Esophagus squamous epithelium (tissue), 4 donors: ENCODE data around the gene CCDC51.

Experiments used
- POLR2A ChIP-seq, 4 donors: fragments of 450-650 bp; IDR thresholded peaks; one replicate each; pipeline ENCODE4 v1.6.1; 2017; ENCODE audit warnings: antibody characterized with exemption in 4 of 4, mild to moderate bottlenecking in 4 of 4, moderate library complexity in 3 of 4
- TF ChIP-seq, protein P1 (sequence below), 6 experiments: fragments of 450-650 bp in 4 of 6; fragments of 200-600 bp in 2 of 6; sonication (generic) in 2 of 6; IDR thresholded peaks; one replicate each; pipeline ENCODE4 v1.5.1; 2016 to 2019; ENCODE audit warnings: antibody characterized with exemption in 6 of 6, mild to moderate bottlenecking in 4 of 6, moderate library complexity in 4 of 6

DNA sequence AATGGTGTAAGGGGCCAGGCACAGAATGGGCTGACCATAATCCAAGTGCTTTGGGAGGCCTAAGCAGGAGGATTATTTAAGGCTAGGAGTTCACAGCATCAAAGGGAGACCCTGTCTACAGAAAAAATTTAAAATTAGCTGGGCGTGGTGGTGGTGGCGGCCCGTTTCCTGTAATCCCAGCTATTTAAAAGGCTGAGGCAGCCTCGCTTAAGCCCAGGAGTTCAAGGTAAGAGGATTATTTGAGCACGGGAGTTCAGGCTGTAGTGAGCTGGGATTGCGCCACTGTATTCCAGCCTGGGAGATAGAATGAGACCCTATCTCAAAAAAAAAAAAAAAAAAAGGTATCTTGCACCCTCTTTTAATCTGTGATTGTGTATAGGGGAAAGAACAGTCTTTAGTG lies 2.0 kb upstream of the CCDC51 start:
- no peak for TF ChIP-seq POLR2A (IDR thresholded peaks at IDR 0.05)
- TF ChIP-seq, protein P1, sequence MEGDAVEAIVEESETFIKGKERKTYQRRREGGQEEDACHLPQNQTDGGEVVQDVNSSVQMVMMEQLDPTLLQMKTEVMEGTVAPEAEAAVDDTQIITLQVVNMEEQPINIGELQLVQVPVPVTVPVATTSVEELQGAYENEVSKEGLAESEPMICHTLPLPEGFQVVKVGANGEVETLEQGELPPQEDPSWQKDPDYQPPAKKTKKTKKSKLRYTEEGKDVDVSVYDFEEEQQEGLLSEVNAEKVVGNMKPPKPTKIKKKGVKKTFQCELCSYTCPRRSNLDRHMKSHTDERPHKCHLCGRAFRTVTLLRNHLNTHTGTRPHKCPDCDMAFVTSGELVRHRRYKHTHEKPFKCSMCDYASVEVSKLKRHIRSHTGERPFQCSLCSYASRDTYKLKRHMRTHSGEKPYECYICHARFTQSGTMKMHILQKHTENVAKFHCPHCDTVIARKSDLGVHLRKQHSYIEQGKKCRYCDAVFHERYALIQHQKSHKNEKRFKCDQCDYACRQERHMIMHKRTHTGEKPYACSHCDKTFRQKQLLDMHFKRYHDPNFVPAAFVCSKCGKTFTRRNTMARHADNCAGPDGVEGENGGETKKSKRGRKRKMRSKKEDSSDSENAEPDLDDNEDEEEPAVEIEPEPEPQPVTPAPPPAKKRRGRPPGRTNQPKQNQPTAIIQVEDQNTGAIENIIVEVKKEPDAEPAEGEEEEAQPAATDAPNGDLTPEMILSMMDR (IDR thresholded peaks at IDR 0.05) = no peak
